NCI-H146 treated with DMSO at 0.1 percent for 48 hours (cell line): ENCODE measurements around the gene NOSIP.

Experiments
- DNase-seq: peaks from one replicate; lab custom pipeline; 2025; ENCODE audit not compliant: unreplicated experiment; lab: John Stamatoyannopoulos, UW

The NOSIP gene

DNA sequence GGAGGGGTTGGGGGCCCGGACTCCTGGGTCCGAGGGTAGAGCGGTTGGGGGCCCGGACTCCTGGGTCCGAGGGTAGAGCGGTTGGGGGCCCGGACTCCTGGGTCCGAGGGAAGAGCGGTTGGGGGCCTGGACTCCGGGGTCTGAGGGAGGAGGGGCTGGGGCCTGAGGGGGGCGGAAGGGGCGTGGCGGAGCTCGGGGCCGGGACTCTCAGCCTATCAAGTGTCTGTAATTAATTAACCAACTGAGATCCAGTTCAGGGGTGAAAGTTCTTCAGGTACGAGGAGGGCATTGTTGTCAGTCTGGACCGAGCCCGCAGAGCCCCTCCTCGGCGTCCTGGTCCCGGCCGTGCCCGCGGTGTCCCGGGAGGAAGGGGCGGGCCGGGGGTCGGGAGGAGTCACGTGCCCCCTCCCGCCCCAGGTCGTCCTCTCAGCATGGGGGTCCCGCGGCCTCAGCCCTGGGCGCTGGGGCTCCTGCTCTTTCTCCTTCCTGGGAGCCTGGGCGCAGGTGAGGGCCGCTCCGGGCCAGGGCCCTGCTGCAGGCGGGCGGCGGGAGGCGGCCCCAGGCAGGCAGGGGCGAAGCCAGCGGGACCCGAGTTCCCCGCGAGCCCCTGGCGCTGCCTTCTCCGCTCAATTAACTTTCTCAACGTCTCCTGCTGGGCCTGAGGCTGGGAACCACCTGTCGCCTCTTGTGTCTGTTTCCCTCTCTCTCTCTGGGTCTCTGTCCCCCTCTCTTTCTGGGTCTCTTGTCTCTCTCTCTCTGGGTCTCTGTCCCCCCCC, 67.2 kb downstream of the NOSIP start:
- DNase-seq = peak; percentile 78

GRCh38 chr19:49507803-49508494, 72.4 kb downstream of the NOSIP start:
- DNase-seq = no peak

DNA sequence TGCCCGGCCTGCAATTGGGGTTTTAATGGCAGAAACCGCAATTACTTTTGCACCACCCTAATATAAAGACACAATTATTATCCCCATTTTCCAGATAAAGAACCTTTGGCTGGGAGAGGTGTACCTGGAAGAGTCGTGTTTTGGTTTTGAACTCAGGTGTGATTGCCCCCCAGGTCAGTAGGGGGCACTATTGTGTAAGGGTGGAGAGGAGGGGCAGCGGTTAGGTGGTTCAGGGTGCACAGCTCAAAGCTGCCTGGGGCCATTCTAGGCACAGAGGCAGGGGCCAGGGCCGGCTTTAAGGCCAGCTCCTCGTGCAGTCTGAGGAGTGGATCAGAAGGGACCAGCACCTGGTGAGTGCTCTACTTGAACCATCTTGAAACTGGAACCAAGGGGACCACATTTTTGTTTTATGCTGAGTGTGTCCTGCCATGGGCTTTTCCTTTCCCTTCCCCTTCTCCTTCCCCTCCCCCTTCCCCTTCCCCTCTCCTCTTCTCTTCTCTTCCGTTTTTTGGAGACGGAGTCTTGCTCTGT, 73.7 kb downstream of the NOSIP start:
- DNase-seq = peak; percentile 64
